OCI-LY7 (cell line): Measurements from ENCODE around the gene NEB. TPM values are rescaled to one million over a fixed set of nuclear protein-coding genes. Genes with fewer than 3 reads are reported as not detected.

ENCODE experiments used
- BruUV-seq: library from RNA; stranded (reverse); fragments of 400-500 nt; replicated peaks from 2 replicates; lab custom pipeline; 2021; lab: Mats Ljungman, UMichigan
- CTCF ChIA-PET: fragments of 300-600 bp; sonication (Branson Sonifier 250); formaldehyde crosslinking; loops from one replicate; lab custom pipeline; 2022; ENCODE audit warnings: antibody characterized with exemption; ENCODE audit not compliant: unreplicated experiment; lab: Charles Lee
- POLR2A ChIA-PET: fragments of 300-600 bp; sonication (Branson Sonifier 250); formaldehyde crosslinking; loops from one replicate; lab custom pipeline; 2022; ENCODE audit warnings: antibody characterized with exemption; lab: Charles Lee
- DNase-seq: peaks from one replicate; pipeline ENCODE4 v3.0.0-alpha.2; 2015; ENCODE audit warnings: low spot score
- H2AFZ ChIP-seq: fragments of 200-600 bp; sonication (generic), shearing (Covaris generic); 2 replicates; pipeline ENCODE4 v1.6.1; 2014; ENCODE audit warnings: mild to moderate bottlenecking, antibody characterized with exemption, low read length, moderate library complexity
- H3K27ac ChIP-seq: fragments of 200-600 bp; sonication (generic); 2 replicates; pipeline ENCODE4 v1.5.1; 2014; ENCODE audit warnings: mixed run types, low read depth, mild to moderate bottlenecking, moderate library complexity, low read length, inconsistent platforms; ENCODE audit not compliant: poor library complexity, severe bottlenecking
- H3K36me3 ChIP-seq: fragments of 200-600 bp; sonication (generic); 2 replicates; pipeline ENCODE4 v1.6.1; 2014; ENCODE audit warnings: mild to moderate bottlenecking, antibody characterized with exemption, low read length, moderate library complexity, mixed read lengths; ENCODE audit not compliant: insufficient read depth
- H3K4me1 ChIP-seq: fragments of 200-600 bp; sonication (generic); 2 replicates; pipeline ENCODE4 v1.5.1; 2014; ENCODE audit warnings: mild to moderate bottlenecking, low read length; ENCODE audit not compliant: insufficient read depth, poor library complexity, severe bottlenecking
- H3K4me2 ChIP-seq: fragments of 200-600 bp; sonication (generic); 2 replicates; pipeline ENCODE4 v1.6.1; 2014; ENCODE audit warnings: mild to moderate bottlenecking, low read length
- H3K4me3 ChIP-seq: fragments of 200-600 bp; sonication (generic); 2 replicates; pipeline ENCODE4 v1.5.1; 2014; ENCODE audit warnings: mild to moderate bottlenecking, low read depth, low read length; ENCODE audit not compliant: poor library complexity, severe bottlenecking
- H3K79me2 ChIP-seq: fragments of 200-600 bp; sonication (generic); 2 replicates; pipeline ENCODE4 v1.6.1; 2016; ENCODE audit warnings: low read depth, mild to moderate bottlenecking, low read length, moderate library complexity, mixed read lengths; ENCODE audit not compliant: insufficient read depth
- H3K9me2 ChIP-seq: fragments of 200-600 bp; sonication (generic); 2 replicates; pipeline ENCODE4 v1.6.1; 2016; ENCODE audit warnings: mild to moderate bottlenecking, low read length, mixed read lengths; ENCODE audit not compliant: insufficient read depth
- H3K9me3 ChIP-seq: fragments of 200-600 bp; sonication (generic); 2 replicates; pipeline ENCODE4 v1.6.1; 2014; ENCODE audit warnings: mild to moderate bottlenecking, mixed run types, low read length, mixed read lengths
- H4K20me1 ChIP-seq: fragments of 200-600 bp; sonication (generic); 2 replicates; pipeline ENCODE4 v1.6.1; 2014; ENCODE audit warnings: mild to moderate bottlenecking, antibody characterized with exemption, low read length, moderate library complexity, mixed read lengths; ENCODE audit not compliant: insufficient read depth
- CTCF ChIP-seq: fragments of 200-600 bp; sonication (generic); conservative IDR thresholded peaks from 2 replicates; pipeline ENCODE4 v1.5.1; 2014; ENCODE audit warnings: mild to moderate bottlenecking, antibody characterized with exemption, low read length, moderate library complexity, mixed read lengths
- EZH2phosphoT487 ChIP-seq: fragments of 200-600 bp; sonication (generic); IDR thresholded peaks from 2 replicates; pipeline ENCODE4 v1.6.1; 2018; ENCODE audit warnings: low read depth, borderline replicate concordance, mild to moderate bottlenecking, mixed run types, antibody characterized with exemption, low read length, moderate library complexity, mixed read lengths
- intact Hi-C: fragments of 100-400 bp; cut with micrococcal nuclease; formaldehyde crosslinking; loops from one replicate; pipeline ENCODE4 v1.10.0; 2022; ENCODE audit not compliant: unreplicated experiment
- total RNA-seq, 2 experiments: library from RNA; depleted of rRNA in 1 of 2; stranded (reverse); fragments of >200 nt in 1 of 2; shearing (Covaris generic) in 1 of 2; gene quantifications; 2 replicates each; pipeline ENCODE4 v1.2.3, GENCODE V29; 2014 to 2022

The NEB gene
- total RNA-seq, 2 experiments from 2014 or later = 0.04 to 0.38 TPM

- CTCF ChIA-PET = no interaction called here
- TF ChIP-seq EZH2phosphoT487 (no peak), CTCF (no peak)
- Histone ChIP-seq H3K9me2 (no peaks in the 10 kb centered on the region), H3K4me2 (no peak overlapping the region), H3K9me3 (no peaks in the 10 kb centered on the region), H3K36me3 (no peaks in the 10 kb centered on the region), H3K4me1 (no peaks in the 10 kb centered on the region), H3K27ac (no peak overlapping the region), H2AFZ (no peak overlapping the region), H3K4me3 (no peak overlapping the region), H4K20me1 (no peaks in the 10 kb centered on the region), H3K79me2 (no peaks in the 10 kb centered on the region)
- no peak for DNase-seq
- intact Hi-C loops = no loop called here
- BruUV-seq = no TSS peak
- POLR2A ChIA-PET = no interaction called here
These were observed 4.4 kb downstream of the NEB start for GRCh38 chr2:151729837-151730236.

DNA sequence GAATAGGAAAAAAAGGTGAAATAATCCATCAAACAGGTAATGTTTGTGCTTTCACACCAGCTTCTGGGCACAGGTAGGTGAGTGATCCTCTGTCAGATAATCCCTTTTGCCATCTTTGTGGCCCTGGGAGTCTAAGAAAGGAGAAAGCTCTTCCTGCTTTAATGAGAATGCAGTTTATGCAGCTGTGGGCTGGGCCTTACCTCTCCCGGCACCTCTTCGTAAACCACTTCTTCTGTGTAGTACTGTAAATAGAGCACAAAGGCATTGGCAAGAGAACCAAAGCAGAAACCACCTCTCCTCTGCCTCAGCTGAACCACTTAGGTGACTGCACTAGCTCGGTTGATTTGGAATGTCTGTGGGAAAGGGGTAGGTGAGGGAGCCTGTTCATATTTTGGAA is 4.9 kb downstream of the NEB start:
- no peak for TF ChIP-seq CTCF
- TF ChIP-seq EZH2phosphoT487 = no peak
- no peaks in the 10 kb centered on the region for H3K79me2 ChIP-seq
- no peak for DNase-seq
- no peak overlapping the region for H2AFZ ChIP-seq
- H3K9me3 ChIP-seq = no peaks in the 10 kb centered on the region
- H3K4me3 ChIP-seq = no peak overlapping the region
- H3K9me2 ChIP-seq = no peaks in the 10 kb centered on the region
- BruUV-seq = no TSS peak
- intact Hi-C loops = no loop called here
- H3K4me2 ChIP-seq = no peak overlapping the region
- ChIA-PET POLR2A (interaction anchor here (0.5 to 0.7 kb wide), 3 partner anchors 15 to 272 kb away, joined by 3 to 5 read pairs (median 4); no protein-coding TSS in a partner anchor), CTCF (interaction anchor here (0.6 kb wide), 1 partner anchor 98 kb away, joined by 3 read pairs; no protein-coding TSS in a partner anchor)
- no peaks in the 10 kb centered on the region for H4K20me1 ChIP-seq
- no peaks in the 10 kb centered on the region for H3K4me1 ChIP-seq
- no peaks in the 10 kb centered on the region for H3K36me3 ChIP-seq
- no peak overlapping the region for H3K27ac ChIP-seq

GRCh38 chr2:151728804-151729414 is 5.4 kb downstream of the NEB start:
- Histone ChIP-seq H3K4me2 (no peak overlapping the region), H4K20me1 (no peaks in the 10 kb centered on the region), H3K9me2 (no peaks in the 10 kb centered on the region), H3K79me2 (no peaks in the 10 kb centered on the region), H3K9me3 (no peaks in the 10 kb centered on the region), H2AFZ (no peak overlapping the region), H3K27ac (no peak overlapping the region), H3K36me3 (no peaks in the 10 kb centered on the region), H3K4me1 (no peaks in the 10 kb centered on the region), H3K4me3 (no peak overlapping the region)
- TF ChIP-seq EZH2phosphoT487 (no peak), CTCF (no peak)
- no TSS peak for BruUV-seq
- CTCF ChIA-PET = interaction anchor here (0.6 kb wide), 1 partner anchor 99 kb away, joined by 3 read pairs; no protein-coding TSS in a partner anchor
- POLR2A ChIA-PET = interaction anchor here (0.5 to 0.7 kb wide), 4 partner anchors 8 to 273 kb away, joined by 3 to 5 read pairs (median 4); no protein-coding TSS in a partner anchor
- intact Hi-C loops = no loop called here
- no peak for DNase-seq
